HG03378 (cell line): ENCODE measurements around the gene ALCAM.

Source experiments
- ATAC-seq: cut with Tn5 transposase; IDR thresholded peaks from one replicate; pipeline ENCODE4 v1.9.1; 2021; ENCODE audit warnings: mild to moderate bottlenecking, moderate library complexity; ENCODE audit not compliant: unreplicated experiment

ALCAM gene

DNA sequence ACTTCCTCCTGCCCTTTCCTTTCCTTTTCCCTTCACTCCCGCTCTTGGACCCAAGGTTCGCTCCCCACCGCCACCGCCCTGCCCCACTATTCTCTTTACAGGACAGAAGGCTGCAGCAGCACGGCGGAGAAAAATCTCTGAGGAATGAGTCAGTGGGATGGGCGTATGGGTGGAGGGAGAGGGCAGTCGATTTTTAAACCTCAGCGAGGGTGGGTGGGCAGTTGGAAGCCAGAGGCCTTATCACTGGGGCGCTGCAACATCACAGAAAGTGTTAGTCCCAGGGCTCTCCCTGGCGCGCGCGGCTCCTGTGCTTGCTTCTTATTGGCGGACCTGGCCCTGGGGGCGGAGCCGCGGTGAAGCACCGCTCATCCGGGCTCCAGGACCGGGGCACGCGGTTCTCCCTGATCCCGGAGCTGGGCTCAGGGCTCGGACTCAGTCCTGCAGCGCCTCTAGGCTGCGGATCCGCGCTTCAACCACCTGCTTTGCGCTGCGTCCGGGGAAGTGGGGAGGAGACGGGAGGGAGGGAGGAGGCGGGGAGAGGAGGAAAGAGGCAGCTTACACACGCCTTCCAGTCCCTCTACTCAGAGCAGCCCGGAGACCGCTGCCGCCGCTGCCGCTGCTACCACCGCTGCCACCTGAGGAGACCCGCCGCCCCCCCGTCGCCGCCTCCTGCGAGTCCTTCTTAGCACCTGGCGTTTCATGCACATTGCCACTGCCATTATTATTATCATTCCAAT is at the start of gene ALCAM:
TSS of gene ALCAM (plus strand) at position 584 of the 737 bp plus-strand sequence.
- peak; percentile 47 for ATAC-seq

DNA sequence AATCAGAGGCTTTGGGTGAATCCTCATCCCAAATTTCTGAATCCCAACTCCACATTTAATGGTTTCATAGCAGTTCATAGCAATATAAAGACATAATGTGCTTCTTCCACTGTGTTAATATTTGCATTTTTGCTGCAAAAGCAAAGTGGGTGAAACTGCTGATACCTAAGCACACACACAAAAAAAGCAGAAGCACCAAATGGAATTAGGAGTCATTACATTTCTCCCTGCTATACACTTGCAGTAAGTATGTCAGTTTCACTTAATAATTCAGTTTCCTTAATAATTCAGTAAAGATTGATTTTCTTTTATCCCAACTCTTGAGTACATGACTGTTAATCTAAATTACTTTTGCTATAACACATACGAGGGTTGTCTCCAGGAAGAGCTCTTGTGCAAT is 48.9 kb upstream of the ALCAM start:
- ATAC-seq, result no peak

DNA sequence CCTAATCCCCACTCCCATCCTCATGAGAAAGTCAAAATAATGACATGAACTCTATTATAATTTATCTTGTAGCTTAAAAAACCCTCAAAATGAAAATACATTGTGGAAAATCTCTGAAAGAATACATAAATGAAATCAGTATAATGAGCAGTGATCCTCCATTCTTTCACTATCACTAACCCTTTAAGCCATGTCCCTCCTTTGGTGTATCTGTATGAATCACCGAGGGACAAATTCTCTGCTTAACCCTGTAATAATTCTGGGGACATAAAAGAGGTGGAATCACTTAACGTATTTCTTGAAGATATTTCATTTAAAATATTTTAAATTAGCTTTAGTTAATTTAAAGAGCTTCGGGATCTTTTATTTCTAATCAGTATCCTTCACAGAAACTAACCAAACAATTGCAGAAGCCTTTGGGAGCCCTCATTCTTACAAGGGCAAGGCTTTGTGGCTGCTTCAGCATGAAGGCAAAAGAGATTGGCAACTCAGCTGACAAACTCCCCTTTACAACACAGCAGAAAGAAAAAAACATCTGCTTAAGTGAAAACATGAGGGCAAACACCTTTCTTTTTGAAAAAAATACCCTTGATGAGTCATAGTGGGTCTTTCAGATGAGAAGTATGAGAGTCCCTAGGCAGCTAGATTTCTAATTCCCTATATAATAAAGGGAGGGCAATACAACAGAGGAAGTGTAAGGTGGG is 44.0 kb upstream of the ALCAM start:
- ATAC-seq, result peak; percentile 97

DNA sequence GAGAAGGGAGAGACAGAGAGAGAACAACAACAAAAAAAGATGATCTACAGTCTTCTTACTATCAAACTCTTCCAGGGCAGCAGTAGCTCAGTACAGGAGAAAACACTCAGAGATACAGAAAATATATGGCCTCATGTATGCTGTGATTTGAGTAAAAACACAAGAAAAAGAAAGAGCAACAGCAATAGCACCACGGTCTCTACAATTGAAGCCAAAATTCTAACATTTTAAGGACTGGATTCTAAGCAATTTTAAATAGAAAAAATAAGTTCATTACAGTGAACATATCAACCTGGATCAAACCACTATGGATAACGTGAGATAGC is 43.5 kb upstream of the ALCAM start:
- ATAC-seq, result no peak

DNA sequence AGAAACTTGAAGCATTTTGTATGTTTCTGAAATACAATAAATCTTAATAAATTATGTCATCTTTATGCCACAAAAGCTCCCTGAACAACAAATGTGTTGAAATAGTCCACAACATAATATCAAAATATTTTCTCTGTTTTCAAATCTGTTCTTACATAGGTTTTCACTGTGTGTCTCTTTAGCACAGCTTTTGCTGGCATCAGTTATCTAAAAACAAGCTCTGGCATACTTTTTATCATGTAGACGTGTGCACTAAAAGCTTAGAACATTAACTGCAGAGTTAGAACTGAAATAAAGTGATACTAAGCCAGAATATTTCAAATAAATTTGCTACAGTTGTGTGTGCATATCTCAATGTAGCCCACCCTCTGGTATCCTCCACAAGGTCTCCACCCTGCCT is 41.8 kb upstream of the ALCAM start:
- ATAC-seq, result no peak

DNA sequence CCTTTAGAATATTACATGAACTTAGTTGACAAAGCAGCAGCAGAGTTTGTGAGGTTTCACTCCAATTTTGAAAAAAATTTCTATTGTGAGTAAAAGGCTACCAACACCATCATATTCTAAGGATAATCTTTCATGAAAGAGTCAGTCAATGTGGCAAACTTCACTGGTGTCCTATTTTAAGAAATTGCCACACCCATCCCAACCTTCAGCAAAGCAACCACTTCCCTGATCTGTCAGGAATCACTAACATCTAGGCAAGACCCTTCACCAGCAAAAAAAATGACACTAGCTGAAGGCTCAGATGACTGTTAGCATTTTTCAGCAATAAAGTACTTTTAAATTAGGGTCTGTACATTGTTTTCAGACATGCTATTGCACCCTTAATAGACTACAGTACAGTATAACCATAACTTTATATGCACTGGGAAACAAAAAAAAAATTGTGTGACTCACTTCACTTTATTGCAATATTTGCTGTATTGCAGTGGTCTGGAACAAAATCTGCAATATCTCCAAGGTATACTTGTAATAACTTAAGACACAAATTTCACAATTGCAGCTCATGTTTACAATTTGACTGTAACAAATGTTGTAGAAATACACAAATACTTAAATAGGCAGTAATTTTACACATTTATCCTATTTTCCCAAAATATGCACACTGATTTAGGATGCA is 38.9 kb upstream of the ALCAM start:
- ATAC-seq, result no peak

DNA sequence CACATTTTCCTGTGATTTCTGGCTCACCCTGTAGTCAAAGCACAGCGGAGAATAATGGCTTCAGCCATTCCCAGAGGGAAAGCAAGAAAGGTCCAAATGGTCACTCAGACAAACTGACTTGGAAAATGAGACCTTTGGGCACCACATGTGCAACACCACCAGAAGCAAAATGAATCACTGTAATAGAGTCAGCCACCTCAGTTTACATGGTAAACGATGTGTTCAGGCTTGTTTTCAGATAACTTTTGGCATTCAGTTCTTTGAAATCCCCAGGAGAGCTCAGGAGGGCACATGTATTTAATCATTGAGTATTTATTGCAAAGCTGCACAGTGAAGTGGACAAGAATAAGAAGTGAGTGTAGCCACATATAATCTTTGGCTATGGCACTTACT is 38.4 kb upstream of the ALCAM start:
- ATAC-seq, result no peak

DNA sequence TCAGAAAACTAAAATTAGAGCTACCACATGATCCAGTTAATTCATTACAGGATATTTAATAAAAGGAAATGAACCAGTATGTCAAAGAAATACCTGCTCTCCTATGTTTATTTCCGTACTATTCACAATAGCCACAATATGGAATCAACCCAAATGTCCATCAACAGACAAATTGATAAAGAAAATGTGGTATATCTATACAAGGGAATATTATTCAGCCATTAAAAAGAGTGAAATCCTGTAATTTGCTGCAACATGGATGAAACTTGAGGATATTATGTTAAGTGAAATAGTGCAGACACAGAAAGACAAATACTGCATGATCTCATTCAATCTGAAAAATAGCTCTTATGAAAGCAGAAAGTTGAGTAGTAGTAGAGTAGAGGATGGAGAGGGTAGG is 33.7 kb upstream of the ALCAM start:
- no peak for ATAC-seq

DNA sequence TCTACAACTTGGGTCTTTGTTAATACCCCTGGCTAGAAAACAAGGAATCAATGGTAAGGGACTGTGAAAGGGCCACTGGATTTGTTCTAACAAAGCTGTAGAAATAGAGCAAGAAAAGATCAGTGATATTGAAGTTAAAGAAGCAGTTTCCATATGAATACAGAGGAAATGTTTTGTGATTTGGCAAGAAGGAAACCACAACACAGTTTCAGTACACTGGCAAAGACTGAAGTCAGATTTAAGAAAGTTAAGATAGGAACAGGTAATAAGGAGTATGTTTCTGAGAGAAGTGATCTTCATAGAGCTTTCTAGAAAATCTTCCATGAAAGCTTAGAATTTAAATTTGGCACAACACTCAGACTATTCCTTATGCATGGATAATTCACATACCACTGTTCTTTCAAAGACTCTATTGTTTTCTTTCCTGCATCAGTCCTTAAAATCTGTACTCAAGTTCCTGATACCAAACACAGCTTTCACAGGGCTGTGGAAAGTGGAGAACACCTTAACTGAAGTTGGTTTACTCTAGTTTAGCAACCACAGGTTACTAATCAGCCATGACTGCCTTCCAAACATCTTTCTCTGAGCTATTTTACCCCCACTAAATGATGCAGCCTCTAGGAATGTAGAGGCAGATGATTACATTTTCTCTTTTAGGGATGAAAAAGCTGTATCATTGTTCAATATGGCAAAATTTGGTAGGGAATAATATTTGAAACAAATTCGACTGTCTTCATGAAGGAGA is 32.4 kb upstream of the ALCAM start:
- peak; percentile 79 for ATAC-seq

DNA sequence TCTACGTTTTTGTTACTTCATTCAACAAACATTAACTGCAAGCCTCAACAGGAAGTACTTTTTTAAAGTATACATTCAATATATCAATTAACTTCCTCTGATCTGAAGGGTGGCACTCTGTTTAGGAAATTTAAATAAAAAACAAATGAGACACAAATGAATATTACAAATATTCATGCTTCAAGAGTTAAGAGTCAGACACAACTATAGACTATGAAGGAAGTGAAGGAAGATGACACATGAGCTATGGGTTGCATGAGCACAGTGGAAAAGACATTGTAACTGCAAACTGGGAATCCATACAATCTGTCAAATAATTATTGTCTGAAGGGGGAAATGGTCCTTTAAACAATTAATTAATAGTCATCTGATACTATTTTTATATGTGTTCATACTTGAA is 26.8 kb upstream of the ALCAM start:
- no peak for ATAC-seq

DNA sequence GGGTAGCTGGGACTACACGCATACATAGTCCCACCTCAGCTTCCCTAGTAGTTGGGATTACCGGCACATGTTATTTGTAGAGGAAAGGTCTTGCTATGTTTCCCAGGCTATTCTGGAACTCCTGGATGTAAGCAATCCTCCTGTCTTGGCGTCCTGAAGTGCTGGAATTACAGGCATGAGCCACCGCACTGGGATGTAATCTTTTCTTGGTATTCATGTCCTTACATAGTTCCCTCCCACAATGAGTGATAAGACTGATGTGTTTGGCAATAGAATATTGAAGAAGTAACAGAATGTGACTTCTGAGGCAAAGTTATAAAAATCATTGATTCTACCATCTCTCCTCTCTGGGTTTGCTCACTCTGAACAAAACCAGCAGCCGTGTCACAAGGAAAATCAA is 22.7 kb upstream of the ALCAM start:
- ATAC-seq, result no peak

DNA sequence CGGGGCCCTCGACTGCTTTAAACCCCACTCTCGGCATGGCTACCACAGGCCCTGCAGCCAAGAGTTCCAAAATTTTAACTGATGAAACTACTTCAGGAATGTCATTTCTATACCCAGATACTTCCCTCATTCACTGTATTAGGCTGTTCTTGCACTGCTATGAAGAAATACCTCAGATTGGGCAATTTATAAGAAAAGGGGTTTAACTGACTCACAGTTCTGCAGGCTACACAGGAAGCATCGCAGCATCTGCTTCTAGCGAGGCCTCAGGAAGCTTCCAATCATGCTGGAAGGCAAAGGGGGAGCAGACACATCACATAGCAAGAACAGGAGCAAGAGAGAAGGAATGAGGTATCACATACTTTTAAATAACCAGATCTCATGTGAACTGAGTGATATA is 21.6 kb upstream of the ALCAM start:
- ATAC-seq, result no peak

DNA sequence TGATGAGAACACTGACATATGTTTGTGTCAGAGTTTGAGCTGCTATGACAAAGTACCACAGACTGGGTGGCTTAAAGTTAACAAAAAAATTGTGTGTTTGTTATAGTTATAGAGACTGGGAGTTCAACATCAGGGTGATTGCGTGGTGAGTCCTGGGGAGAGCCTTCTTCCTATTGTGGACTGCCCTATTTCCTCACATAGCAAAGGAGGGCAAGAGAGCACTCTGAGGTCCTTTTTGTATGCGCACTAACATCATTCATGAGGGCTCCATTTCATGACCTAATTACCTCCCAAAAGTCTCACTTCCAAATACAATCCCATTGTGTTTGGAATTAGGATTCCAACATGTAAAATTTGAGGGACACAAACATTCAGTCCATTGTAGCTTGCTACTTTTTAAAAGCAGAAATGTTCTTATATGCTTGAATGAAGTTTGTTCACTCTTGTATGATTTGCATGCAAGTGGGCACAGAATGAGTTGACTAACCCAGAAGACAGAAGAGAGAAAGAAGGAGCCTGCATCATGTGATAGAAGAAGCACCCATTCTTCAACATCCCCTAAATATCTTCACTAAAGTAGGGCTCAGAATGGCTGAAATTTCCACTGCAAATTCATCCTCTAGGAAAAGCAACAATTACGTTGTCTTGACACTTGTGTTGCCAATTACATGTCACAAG is 18.9 kb upstream of the ALCAM start:
- ATAC-seq, result peak; percentile 81

DNA sequence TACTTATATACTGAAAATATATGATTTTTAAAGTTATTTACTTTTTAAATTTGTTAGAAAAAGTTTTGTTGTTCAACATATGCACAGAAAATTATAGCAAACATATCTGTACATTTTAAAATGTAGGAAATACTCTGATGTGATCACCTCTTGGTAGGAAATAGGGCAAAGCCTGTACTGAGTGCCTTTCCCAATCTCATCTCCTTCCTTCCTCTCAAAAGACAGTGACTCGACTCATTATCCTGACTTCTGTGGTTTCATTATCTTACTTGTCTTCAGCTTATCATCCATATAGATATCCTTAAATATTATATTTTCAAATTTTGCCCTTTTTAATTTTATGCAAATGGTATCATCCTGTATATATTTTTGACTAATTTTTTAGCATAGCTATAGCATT is 18.4 kb upstream of the ALCAM start:
- no peak for ATAC-seq

DNA sequence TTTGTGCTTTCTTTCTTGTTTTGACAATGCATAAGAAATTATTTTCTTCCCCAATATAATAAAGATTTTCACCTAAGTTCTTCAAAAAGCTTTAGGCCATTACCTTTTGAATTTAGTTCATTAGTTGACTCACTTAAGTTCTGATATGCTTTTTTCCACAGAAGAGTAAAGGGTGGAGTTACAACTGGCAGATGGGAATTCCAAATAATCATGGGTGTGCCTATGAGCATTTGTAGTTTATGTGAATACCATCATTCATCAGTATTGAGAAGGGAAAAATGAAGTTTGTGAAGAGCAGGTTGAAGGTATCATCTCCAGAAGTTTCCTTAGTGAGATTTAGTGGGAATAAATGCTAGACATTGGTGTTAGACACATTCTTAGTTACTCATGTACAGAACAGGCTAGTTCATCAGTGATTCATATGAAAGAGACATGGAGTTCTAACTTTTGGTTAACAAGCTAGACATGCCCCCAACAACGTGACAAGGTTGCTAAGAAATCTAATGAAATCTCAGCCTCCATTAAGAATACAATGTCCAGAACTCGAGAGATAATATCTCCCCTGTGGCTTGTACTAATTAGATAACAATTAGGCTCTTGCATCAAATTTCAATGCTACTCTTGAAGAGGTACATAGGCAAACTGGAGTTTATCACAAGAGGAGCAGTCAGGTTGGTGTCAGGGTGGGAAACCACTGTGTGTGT is 16.9 kb upstream of the ALCAM start:
- no peak for ATAC-seq

DNA sequence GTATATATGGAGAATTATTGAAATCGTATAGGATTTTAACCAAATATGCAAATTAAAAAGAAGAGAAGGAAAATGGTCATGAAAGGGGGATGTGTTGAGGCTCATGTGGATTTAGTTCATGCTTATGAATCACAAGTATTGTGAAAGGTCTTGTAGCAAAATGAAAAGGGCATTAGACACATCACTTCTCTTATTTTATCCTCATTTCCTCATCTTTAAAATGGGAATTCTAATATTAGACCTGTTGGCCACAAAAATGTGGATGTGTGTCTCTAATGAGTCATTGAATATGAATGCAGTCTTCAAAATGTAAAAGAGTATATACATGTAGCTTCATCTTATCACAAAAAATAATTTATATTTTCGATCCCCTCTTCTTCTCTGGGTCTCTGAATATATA is 14.9 kb upstream of the ALCAM start:
- ATAC-seq, result no peak

DNA sequence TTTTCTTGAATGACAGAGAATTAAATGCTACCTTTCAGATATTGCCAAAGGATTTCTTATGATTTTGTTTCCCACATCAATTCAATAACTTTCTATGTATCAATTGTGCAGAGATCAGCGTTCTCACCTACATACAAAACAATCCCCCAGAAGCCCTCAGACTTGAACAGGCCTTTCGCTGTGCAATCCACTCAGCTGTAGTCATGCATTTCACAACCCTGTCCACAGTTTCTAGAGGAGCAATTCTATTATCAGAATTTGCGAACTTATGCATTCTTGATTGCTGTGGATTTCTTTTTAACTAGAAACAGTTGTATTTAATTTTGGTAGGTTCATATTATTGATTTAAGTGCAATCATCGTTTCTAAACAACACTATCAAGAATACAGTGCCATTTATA is 13.7 kb upstream of the ALCAM start:
- ATAC-seq, result no peak

DNA sequence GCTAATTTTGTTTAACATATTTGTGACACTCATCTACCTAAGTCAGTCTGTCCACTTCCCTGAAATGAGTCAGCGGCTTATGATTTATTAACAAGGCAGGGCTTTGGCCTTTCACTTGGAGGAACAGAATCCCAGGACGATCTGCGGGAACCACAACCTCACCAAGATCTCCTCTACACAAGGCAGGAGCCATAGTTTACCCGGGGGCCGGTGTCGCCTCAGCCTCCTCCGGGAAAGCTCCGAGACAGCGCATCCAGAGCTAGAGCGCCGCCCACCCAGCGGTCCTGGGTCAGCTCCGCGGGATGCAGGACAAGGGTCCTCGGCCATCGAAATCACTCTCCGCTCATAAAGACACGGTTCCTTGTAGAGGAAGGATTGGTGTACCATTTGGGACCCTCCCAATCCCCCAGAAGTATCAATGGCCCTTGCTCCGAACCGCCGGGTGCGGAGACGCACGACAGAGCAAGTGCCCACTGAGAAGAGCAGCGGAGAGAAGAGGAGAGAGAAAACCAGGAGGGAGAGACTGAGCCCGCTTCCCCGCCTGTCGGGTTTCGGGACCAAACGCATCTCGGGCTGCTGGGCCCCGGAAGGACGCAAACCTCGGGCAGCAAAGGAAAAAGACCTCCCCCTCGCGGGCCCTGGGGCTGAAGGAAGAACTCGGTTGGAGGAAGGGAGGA is 13.1 kb upstream of the ALCAM start:
- ATAC-seq, result peak; percentile 52

DNA sequence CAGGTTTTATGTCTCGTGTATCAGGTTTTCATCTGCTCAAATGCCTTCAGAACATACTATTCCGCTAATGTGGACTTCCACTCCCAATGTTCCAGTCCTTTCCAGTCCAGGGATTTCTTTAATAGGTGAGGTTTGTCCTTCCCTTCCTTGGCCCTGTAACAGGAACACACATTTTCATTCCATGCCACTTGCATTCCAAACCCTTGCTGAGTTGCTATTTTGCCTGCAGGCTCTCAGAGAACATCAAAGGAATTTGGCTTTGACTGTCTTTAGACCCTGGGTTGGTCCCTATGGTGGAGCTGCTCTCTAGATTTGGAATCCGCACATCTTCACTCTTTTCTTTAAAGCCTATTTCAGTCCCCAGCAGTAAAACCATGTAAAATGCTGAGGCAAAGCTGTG is 12.3 kb upstream of the ALCAM start:
- ATAC-seq, result no peak
